SJSA1 (cell line): Measurements from ENCODE around the gene AGFG2. TPM values are rescaled to one million over a fixed set of nuclear protein-coding genes. Genes with fewer than 3 reads are reported as not detected.

Experiments
- DNase-seq, 2 experiments: peaks; one replicate each; pipeline ENCODE4 v3.0.0-alpha.2; 2015 to 2020; ENCODE audit warnings: low spot score in 2 of 2, low read depth in 1 of 2
- H3K27ac ChIP-seq: fragments of 250-450 bp; sonication (Bioruptor Pico); 2 replicates; pipeline ENCODE4 v1.5.1; 2020; ENCODE audit warnings: mild to moderate bottlenecking, moderate library complexity
- H3K27me3 ChIP-seq: fragments of 250-450 bp; sonication (Bioruptor Pico); replicated peaks from 2 replicates; pipeline ENCODE4 v1.5.1; 2020; ENCODE audit warnings: mild to moderate bottlenecking, moderate library complexity
- H3K36me3 ChIP-seq: fragments of 250-450 bp; sonication (Bioruptor Pico); 2 replicates; pipeline ENCODE4 v1.5.1; 2020; ENCODE audit warnings: mild to moderate bottlenecking
- H3K4me1 ChIP-seq: fragments of 250-450 bp; sonication (Bioruptor Pico); replicated peaks from 2 replicates; pipeline ENCODE4 v1.6.1; 2021; ENCODE audit warnings: mild to moderate bottlenecking
- H3K4me3 ChIP-seq: fragments of 250-450 bp; sonication (Bioruptor Pico); 2 replicates; pipeline ENCODE4 v1.5.1; 2020; ENCODE audit warnings: mild to moderate bottlenecking
- H3K9me3 ChIP-seq: fragments of 250-450 bp; sonication (Bioruptor Pico); replicated peaks from 2 replicates; pipeline ENCODE4 v1.5.1; 2020; ENCODE audit warnings: mild to moderate bottlenecking
- total RNA-seq: library from RNA; depleted of rRNA; stranded (reverse); fragments of >200 nt; shearing (Covaris generic); gene quantifications from 2 replicates; pipeline ENCODE4 v1.2.3, GENCODE V29; 2014

Gene AGFG2
- total RNA-seq, 1 experiment from 2014 or later: 24.2 TPM

GRCh38 chr7:100584683-100585510, 45.9 kb downstream of the AGFG2 start:
- peak in 1 of 2 experiments; percentile 46 for DNase-seq
- Histone ChIP-seq H3K9me3 (no peaks in the 10 kb centered on the region), H3K4me1 (peaks cover 10% of the 10 kb centered on the region), H3K27me3 (no peaks in the 10 kb centered on the region), H3K36me3 (peaks cover 42% of the 10 kb centered on the region), H3K27ac (no peak overlapping the region), H3K4me3 (peak overlapping the region; percentile 83)

GRCh38 chr7:100585511-100586265, 46.7 kb downstream of the AGFG2 start, which contains the start of gene LRCH4:
Gene LRCH4 (minus strand): TSS chr7:100586129. CDS start chr7:100586100, 29 bp downstream.
- Histone ChIP-seq H3K4me3 (peak within 1 kb of the TSS; percentile 83), H3K36me3 (peaks cover 34% of the 10 kb centered on the region), H3K4me1 (peaks cover 10% of the 10 kb centered on the region), H3K9me3 (no peaks in the 10 kb centered on the region), H3K27ac (peak within 1 kb of the TSS; percentile 74), H3K27me3 (no peaks in the 10 kb centered on the region)
- no peak for DNase-seq

DNA sequence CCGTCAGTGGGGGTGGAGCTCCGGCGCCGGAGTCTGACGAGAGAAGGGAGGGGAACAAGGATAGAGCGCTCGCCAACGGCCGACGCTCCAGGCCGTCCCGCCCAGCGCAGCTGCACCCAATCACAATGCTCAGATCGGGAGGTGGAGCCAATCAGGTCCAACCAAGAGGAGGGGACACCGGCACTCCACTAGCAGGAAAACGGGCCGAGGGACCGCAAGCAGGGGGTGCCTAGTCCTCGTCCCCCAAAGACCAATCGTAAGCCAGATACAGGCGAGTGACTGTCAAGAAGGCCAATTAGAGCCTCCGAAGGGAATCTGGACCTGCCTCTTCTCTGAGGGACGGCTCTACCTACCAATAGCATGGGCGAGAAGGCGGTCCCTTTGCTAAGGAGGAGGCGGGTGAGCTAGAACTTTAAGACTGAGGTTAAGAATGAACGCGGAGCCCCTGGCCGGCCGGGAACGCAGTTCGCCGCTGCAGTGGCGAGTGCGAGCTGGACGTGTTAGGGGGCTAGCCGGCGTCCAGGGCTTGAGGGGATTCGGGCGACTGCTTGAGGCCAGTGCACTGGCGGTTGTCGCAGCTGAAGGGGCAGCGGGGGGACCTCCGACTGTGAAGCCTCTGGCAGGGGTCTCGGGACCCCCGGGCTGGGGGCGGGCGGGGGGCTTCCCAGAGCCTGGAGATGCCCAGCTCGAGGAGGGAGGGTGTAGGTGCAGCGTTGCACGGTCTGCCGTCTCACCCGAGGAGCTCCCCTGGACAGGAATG, 47.4 kb downstream of the AGFG2 start, which contains the start of gene FBXO24:
Gene FBXO24 (plus strand): TSS at position 63 of the 760 bp plus-strand sequence. CDS start 298 bp downstream, at position 361.
- Histone ChIP-seq H3K36me3 (peaks cover 26% of the 10 kb centered on the region), H3K4me1 (peaks cover 10% of the 10 kb centered on the region), H3K4me3 (peak within 1 kb of the TSS; percentile 83), H3K9me3 (no peaks in the 10 kb centered on the region), H3K27ac (peak within 1 kb of the TSS; percentile 74), H3K27me3 (no peaks in the 10 kb centered on the region)
- DNase-seq: peak; percentile 100

GRCh38 chr7:100588438-100588837, 49.4 kb downstream of the AGFG2 start:
- Histone ChIP-seq H3K4me3 (no peak overlapping the region), H3K27ac (no peak overlapping the region), H3K4me1 (peaks cover 10% of the 10 kb centered on the region), H3K36me3 (peaks cover 10% of the 10 kb centered on the region), H3K9me3 (no peaks in the 10 kb centered on the region), H3K27me3 (no peaks in the 10 kb centered on the region)
- no peak for DNase-seq

GRCh38 chr7:100589341-100589947, 50.4 kb downstream of the AGFG2 start:
- Histone ChIP-seq H3K4me3 (no peak overlapping the region), H3K36me3 (peaks cover 3% of the 10 kb centered on the region), H3K4me1 (peaks cover 10% of the 10 kb centered on the region)

GRCh38 chr7:100590077-100590737, 51.2 kb downstream of the AGFG2 start:
- Histone ChIP-seq H3K4me3 (no peak overlapping the region), H3K9me3 (no peaks in the 10 kb centered on the region), H3K4me1 (peaks cover 3% of the 10 kb centered on the region), H3K27ac (no peak overlapping the region), H3K36me3 (peaks cover 3% of the 10 kb centered on the region), H3K27me3 (no peaks in the 10 kb centered on the region)
- DNase-seq: no peak

More at GRCh38 chr7:100589341-100589947, 50.4 kb downstream of the AGFG2 start:
- H3K27me3 ChIP-seq: no peaks in the 10 kb centered on the region
- no peak for DNase-seq
- H3K9me3 ChIP-seq: no peaks in the 10 kb centered on the region
- H3K27ac ChIP-seq: no peak overlapping the region

- DNase-seq: no peak
- Histone ChIP-seq H3K36me3 (no peaks in the 10 kb centered on the region), H3K27me3 (no peaks in the 10 kb centered on the region), H3K4me3 (no peak overlapping the region), H3K27ac (no peak overlapping the region), H3K9me3 (no peaks in the 10 kb centered on the region), H3K4me1 (no peaks in the 10 kb centered on the region)
These were observed 52.6 kb downstream of the AGFG2 start for GRCh38 chr7:100591596-100591995.

- no peaks in the 10 kb centered on the region for H3K27me3 ChIP-seq
- no peaks in the 10 kb centered on the region for H3K4me1 ChIP-seq
- no peak overlapping the region for H3K4me3 ChIP-seq
- H3K9me3 ChIP-seq: no peaks in the 10 kb centered on the region
- DNase-seq: no peak
- no peaks in the 10 kb centered on the region for H3K36me3 ChIP-seq
- no peak overlapping the region for H3K27ac ChIP-seq
These were observed 56.2 kb downstream of the AGFG2 start for GRCh38 chr7:100595188-100595587.

- no peak for DNase-seq
- Histone ChIP-seq H3K4me1 (peaks cover 21% of the 10 kb centered on the region), H3K4me3 (no peak overlapping the region), H3K27me3 (no peaks in the 10 kb centered on the region), H3K27ac (no peak overlapping the region), H3K36me3 (no peaks in the 10 kb centered on the region), H3K9me3 (no peaks in the 10 kb centered on the region)
These were observed 59.4 kb downstream of the AGFG2 start for GRCh38 chr7:100598425-100598824.

- Histone ChIP-seq H3K36me3 (peaks cover 5% of the 10 kb centered on the region), H3K4me3 (no peak overlapping the region), H3K9me3 (no peaks in the 10 kb centered on the region), H3K4me1 (peaks cover 31% of the 10 kb centered on the region), H3K27me3 (no peaks in the 10 kb centered on the region), H3K27ac (no peak overlapping the region)
- no peak for DNase-seq
These were observed 61.1 kb downstream of the AGFG2 start for GRCh38 chr7:100599911-100600729.

DNA sequence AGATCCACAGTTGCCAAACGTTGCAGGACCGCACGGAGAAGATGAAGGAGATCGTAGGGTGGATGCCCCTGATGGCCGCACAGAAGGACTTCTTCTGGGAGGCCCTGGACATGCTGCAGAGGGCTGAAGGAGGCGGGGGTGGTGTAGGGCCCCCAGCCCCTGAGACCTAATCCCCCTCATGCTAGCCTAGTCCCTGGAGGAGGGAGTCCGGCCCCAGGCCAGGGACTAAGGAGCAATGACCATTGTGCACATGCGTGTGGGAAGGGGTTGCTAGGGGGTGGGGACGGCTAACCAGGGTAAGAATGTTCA, 61.7 kb downstream of the AGFG2 start:
- Histone ChIP-seq H3K27ac (no peak overlapping the region), H3K4me1 (peaks cover 31% of the 10 kb centered on the region), H3K4me3 (no peak overlapping the region), H3K9me3 (no peaks in the 10 kb centered on the region), H3K27me3 (no peaks in the 10 kb centered on the region), H3K36me3 (peaks cover 11% of the 10 kb centered on the region)
- DNase-seq: no peak
